HUES6 (cell line): Measurements from ENCODE around the gene FBXL13.

Experiments used
- H3K27ac ChIP-seq: 2 replicates; pipeline ENCODE4 v1.7.0; 2013; ENCODE audit warnings: low read depth, mild to moderate bottlenecking, low read length, inconsistent platforms
- H3K27me3 ChIP-seq: 2 replicates; pipeline ENCODE4 v1.6.1; 2013; ENCODE audit warnings: low read length; ENCODE audit not compliant: control insufficient read depth, insufficient read depth
- H3K36me3 ChIP-seq: 2 replicates; pipeline ENCODE4 v1.6.1; 2013; ENCODE audit warnings: low read length; ENCODE audit not compliant: control insufficient read depth, insufficient read depth
- H3K4me1 ChIP-seq: 2 replicates; pipeline ENCODE4 v1.6.1; 2013; ENCODE audit warnings: low read length; ENCODE audit not compliant: control insufficient read depth, insufficient read depth
- H3K4me3 ChIP-seq: 2 replicates; pipeline ENCODE4 v1.5.1; 2013; ENCODE audit warnings: low read depth, low read length
- H3K9ac ChIP-seq: one replicate; pipeline ENCODE4 v1.6.1; 2013; ENCODE audit warnings: mild to moderate bottlenecking, low read length
- H3K9me3 ChIP-seq: 2 replicates; pipeline ENCODE4 v1.6.1; 2013; ENCODE audit warnings: low read depth, low read length; ENCODE audit not compliant: control insufficient read depth, insufficient read depth

FBXL13 gene

DNA sequence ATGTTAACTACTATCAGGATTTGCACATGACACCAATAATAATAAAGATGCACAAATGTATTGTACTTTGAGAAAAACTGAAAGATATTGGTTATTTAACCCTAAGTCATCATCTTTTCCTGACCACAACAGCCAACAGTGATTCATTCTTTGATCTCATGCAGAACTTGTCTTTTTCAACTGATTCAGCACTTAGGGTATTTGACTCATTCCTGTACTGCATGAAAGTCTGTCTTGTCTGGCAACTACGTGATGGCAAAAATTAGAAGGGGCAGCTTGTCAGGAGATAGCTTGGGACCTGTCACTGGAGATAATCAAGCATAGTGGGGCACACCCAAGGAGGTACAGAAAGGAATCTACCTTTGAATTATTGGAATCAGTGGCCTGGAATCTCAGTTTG, 239.6 kb downstream of the FBXL13 start:
- no peaks in the 10 kb centered on the region for H3K4me1 ChIP-seq
- H3K27me3 ChIP-seq = no peaks in the 10 kb centered on the region
- H3K36me3 ChIP-seq = no peaks in the 10 kb centered on the region
- H3K27ac ChIP-seq = no peak overlapping the region
- no peak overlapping the region for H3K4me3 ChIP-seq
- no peaks in the 10 kb centered on the region for H3K9me3 ChIP-seq
- H3K9ac ChIP-seq = no peak overlapping the region

DNA sequence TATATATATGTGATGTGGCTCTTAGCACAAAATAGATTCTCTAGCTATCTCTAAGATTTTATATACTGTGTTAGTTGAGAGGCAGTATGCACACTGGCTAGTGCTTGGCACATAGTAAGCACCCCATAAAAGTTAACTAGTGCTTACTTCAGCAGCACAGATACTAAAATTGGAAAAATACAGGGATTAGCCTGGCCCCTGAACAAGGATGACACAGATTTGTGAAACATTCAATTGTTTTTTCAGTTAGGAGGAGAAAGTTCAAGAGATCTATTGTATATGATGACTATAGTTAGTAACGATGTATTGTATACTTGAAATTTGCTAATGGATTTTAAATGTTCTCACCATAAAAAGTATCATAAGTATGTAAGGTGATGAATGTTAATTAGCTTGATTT, 240.1 kb downstream of the FBXL13 start:
- H3K27ac ChIP-seq = no peak overlapping the region

DNA sequence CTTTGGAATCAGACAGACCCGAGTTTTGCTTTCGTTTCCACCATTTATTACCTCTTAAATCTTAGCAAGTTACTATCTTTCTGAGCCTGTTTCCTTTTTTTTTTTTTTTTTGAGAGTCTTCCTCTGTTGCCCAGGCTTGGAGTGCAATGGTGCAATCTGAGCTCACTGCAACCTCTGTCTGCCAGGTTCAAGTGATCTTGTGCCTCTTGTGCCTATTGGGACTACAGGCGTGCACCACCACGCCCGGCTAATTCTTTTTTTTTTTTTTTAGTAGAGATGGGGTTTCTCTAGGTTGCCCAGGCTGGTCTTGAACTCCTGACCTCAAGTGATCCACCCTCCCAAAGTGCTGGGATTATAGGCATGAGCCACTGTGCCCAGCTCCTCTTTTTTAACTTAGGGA, 241.3 kb downstream of the FBXL13 start:
- Histone ChIP-seq H3K4me3 (no peak overlapping the region), H3K9ac (no peak overlapping the region), H3K27me3 (no peaks in the 10 kb centered on the region), H3K27ac (no peak overlapping the region), H3K36me3 (no peaks in the 10 kb centered on the region), H3K9me3 (no peaks in the 10 kb centered on the region), H3K4me1 (0 out of 2 replicates have a peak, but pooled peaks cover 7% of the 10 kb centered on the region)

More for the DNA sequence above, 240.1 kb downstream of the FBXL13 start:
- Histone ChIP-seq H3K36me3 (no peaks in the 10 kb centered on the region), H3K27me3 (no peaks in the 10 kb centered on the region), H3K9ac (no peak overlapping the region), H3K9me3 (no peaks in the 10 kb centered on the region), H3K4me3 (no peak overlapping the region), H3K4me1 (0 out of 2 replicates have a peak, but pooled peaks cover under 1% of the 10 kb centered on the region)

DNA sequence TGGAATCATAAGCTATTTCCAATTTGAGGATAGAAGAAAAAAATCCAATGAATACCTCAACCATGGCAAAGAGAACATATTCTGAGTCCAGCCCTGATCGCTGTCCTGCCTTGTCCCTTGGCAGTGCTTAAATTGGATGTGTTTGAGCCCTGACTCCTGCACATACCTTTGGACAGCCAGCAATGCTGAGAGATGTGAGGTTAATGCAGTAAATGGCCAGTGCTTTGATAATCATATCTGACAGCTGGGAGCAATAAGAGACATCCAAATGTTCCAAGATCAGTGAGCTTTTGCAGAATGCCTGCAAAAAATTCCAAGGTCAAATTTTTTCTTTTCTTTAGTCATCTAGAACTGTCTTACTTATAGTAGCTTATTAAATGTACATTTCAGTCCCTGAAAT, 241.9 kb downstream of the FBXL13 start:
- H3K27ac ChIP-seq = no peak overlapping the region
- H3K9me3 ChIP-seq = no peaks in the 10 kb centered on the region
- no peaks in the 10 kb centered on the region for H3K27me3 ChIP-seq
- H3K4me1 ChIP-seq = 0 out of 2 replicates have a peak, but pooled peaks cover 7% of the 10 kb centered on the region
- no peaks in the 10 kb centered on the region for H3K36me3 ChIP-seq
- no peak overlapping the region for H3K9ac ChIP-seq
- H3K4me3 ChIP-seq = no peak overlapping the region

DNA sequence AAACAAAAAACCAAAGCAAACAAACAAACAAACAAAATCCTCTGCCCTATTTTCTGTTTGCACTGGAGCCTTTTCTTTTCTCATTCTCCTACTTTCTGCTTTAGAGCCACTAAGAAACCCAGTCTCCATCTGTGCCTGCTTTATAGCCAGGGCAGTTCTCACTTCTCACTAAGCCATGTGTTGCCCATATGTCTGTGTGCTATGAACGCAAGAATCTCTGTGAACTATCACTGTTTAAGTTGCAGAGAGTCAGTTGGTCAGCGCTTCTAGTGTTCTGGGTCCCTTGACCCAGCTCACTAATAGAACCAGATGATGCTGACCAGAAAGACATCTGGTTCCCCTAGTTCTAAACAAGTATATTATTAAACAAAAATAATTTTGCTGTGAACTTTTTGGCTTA, 244.4 kb downstream of the FBXL13 start:
- no peak overlapping the region for H3K9ac ChIP-seq
- H3K27ac ChIP-seq = no peak overlapping the region
- no peaks in the 10 kb centered on the region for H3K36me3 ChIP-seq
- H3K4me3 ChIP-seq = no peak overlapping the region
- H3K9me3 ChIP-seq = no peaks in the 10 kb centered on the region
- 0 out of 2 replicates have a peak, but pooled peaks cover 7% of the 10 kb centered on the region for H3K4me1 ChIP-seq
- no peaks in the 10 kb centered on the region for H3K27me3 ChIP-seq

DNA sequence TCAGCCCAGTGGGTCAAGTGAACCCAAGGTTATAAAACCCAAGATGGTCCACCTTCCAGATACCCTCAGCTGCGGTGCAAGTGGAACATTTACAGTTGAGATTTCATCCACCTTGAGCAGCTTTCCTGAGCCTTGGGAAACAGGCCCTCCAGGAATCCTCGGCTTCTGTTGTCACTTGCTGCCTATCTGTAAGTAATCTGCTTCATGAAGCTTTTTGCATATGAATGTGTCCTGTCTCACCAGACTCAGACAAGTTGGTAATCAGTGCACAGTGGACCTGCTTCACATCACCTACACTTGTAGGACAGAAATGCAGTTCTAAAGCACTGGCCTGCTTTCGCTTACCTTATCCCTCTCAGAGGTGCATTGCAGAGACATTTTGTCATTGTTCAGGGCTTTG, 245.5 kb downstream of the FBXL13 start:
- Histone ChIP-seq H3K36me3 (no peaks in the 10 kb centered on the region), H3K9ac (no peak overlapping the region), H3K9me3 (no peaks in the 10 kb centered on the region), H3K27me3 (no peaks in the 10 kb centered on the region), H3K4me3 (no peak overlapping the region), H3K4me1 (0 out of 2 replicates have a peak, but pooled peaks cover 7% of the 10 kb centered on the region), H3K27ac (no peak overlapping the region)

DNA sequence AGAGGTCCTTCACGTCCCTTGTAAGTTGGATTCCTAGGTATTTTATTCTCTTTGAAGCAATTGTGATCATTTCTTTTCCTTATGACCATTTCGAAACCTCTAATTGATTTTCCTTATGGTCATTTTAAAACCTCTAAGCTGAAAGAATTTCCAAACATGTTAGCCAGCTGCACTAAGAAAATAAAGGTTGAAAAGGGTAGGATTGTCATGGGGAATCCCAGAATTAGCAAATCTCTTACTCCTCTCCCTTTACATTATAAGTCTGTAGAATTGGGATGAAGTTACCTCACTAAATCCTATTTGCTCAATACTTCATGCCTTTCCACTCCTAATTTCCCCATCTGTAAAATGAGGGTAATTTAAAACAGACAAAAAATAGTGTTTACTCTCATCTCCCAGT, 246.3 kb downstream of the FBXL13 start:
- 0 out of 2 replicates have a peak, but pooled peaks cover 7% of the 10 kb centered on the region for H3K4me1 ChIP-seq
- no peak overlapping the region for H3K4me3 ChIP-seq
- H3K9me3 ChIP-seq = no peaks in the 10 kb centered on the region
- no peak overlapping the region for H3K27ac ChIP-seq
- H3K36me3 ChIP-seq = no peaks in the 10 kb centered on the region
- no peak overlapping the region for H3K9ac ChIP-seq
- H3K27me3 ChIP-seq = no peaks in the 10 kb centered on the region

DNA sequence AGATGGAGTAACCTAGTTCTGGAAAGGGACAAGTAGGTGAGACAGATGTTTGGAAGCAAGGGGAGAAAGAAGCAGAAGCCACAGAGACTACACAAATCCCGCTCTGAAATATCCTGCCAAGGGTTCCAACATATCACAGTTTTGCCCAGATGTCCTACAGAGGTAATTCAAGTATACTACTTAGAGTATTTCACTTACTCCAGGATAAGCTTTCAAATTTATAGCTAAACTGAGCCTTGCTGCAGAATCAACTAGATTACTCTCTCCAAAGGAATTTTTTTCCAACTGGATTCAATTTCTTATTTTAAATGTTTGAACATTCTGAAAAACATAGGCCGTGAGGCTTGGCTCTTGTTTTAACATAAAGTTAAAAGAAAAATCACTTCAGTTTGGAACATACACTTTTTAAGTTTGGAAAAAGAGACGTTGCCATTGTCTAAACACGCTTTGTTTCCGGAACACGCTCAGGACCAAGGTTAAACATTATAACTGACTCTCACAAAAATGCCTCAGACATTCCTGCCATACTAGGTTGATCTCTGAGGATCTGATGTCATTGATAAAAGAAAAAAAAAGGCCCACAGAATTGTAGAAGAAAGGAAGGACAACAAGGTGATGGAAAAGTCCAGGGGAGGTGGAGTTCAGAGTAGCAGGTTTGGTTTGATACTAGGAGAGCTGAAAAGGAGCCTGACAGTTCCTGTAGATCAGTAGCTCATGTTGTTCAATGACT, 251.0 kb downstream of the FBXL13 start:
- Histone ChIP-seq H3K4me1 (no peaks in the 10 kb centered on the region), H3K27me3 (no peaks in the 10 kb centered on the region), H3K27ac (no peak overlapping the region), H3K9ac (no peak overlapping the region), H3K36me3 (no peaks in the 10 kb centered on the region), H3K4me3 (no peak overlapping the region), H3K9me3 (no peaks in the 10 kb centered on the region)

DNA sequence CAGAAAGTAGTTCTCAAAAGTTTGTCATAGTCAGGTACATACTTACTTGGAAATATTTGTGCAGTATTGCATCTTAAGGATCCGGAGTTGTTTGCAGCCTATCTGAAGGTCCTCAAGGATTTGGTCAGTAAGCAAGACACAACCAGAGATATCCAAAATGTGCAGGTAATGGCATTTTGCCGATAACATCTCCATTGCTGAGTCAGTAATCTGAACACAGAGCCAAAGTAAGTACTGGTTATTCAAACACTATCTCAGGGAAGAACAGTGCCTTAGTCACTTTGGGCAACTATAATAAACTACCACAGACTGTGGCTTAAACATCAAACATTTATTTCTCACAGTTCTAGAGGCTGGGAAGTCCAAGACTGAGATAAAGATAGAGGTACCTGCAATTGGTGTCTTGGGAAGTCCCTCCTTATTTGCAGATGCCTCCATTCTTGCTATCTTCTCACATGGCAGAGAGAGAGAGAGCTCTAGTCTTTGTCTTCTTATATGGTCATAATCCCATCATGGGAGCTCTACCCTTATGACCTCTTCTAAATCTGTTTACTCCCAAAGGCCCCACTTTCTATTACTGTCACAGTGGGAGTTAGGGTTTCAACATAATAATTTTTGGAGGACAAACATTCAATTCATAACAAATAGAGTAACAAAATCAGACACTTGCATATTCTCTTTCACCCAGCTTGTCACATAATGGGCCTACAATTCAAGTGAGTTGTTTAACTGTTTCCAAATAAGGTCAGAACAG, 252.4 kb downstream of the FBXL13 start:
- H3K9ac ChIP-seq = no peak overlapping the region
- H3K36me3 ChIP-seq = no peaks in the 10 kb centered on the region
- H3K4me3 ChIP-seq = no peak overlapping the region
- no peaks in the 10 kb centered on the region for H3K4me1 ChIP-seq
- H3K27ac ChIP-seq = no peak overlapping the region
- no peaks in the 10 kb centered on the region for H3K27me3 ChIP-seq
- H3K9me3 ChIP-seq = no peaks in the 10 kb centered on the region

DNA sequence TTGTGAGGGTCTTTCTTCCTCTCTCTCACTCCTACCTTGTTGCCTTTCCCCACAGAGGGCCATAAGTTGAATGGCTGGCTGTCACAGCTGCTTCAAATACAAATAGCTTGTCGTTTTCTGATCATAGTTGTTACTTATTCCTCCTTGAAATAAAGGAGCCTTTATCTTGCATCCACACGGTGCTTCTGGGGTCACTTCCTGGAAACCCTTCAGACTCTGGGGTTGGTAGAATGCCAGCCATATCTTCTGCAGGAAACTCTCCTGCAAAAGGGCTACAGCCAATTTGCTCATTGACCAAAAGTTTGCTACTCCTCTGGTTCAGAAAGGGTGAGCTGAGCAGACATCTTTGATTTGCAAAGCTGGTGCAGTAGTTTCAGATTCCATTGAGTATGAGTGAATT, 255.4 kb downstream of the FBXL13 start:
- no peak overlapping the region for H3K4me3 ChIP-seq
- H3K4me1 ChIP-seq = no peaks in the 10 kb centered on the region
- no peaks in the 10 kb centered on the region for H3K36me3 ChIP-seq
- no peak overlapping the region for H3K27ac ChIP-seq
- no peak overlapping the region for H3K9ac ChIP-seq
- no peaks in the 10 kb centered on the region for H3K27me3 ChIP-seq
- no peaks in the 10 kb centered on the region for H3K9me3 ChIP-seq
